DOHH2 (cell line): Measurements from ENCODE around the gene BSN.

Experiments
- H3F3A ChIP-seq: fragments of 200-600 bp; sonication (generic), shearing (Covaris generic); 2 replicates; pipeline ENCODE4 v1.6.0; 2016; ENCODE audit warnings: antibody characterized with exemption, mild to moderate bottlenecking; ENCODE audit not compliant: control insufficient read depth, insufficient read depth
- H3K27ac ChIP-seq: fragments of 200-600 bp; sonication (generic); 2 replicates; pipeline ENCODE4 v1.5.1; 2014; ENCODE audit warnings: low read depth, mild to moderate bottlenecking, low read length, moderate library complexity
- H3K27me3 ChIP-seq: fragments of 200-600 bp; sonication (generic); 2 replicates; pipeline ENCODE4 v1.6.1; 2014; ENCODE audit warnings: mild to moderate bottlenecking, low read length, mixed read lengths; ENCODE audit not compliant: control insufficient read depth
- H3K36me3 ChIP-seq: fragments of 200-600 bp; sonication (generic); 2 replicates; pipeline ENCODE4 v1.6.1; 2014; ENCODE audit warnings: mild to moderate bottlenecking, low read length, moderate library complexity, mixed read lengths; ENCODE audit not compliant: control insufficient read depth
- H3K4me1 ChIP-seq: fragments of 200-600 bp; sonication (generic); 2 replicates; pipeline ENCODE4 v1.6.1; 2014; ENCODE audit warnings: mild to moderate bottlenecking, low read length, mixed read lengths; ENCODE audit not compliant: control insufficient read depth
- H3K4me2 ChIP-seq: fragments of 200-600 bp; sonication (generic); 2 replicates; pipeline ENCODE4 v1.6.0; 2014; ENCODE audit warnings: mild to moderate bottlenecking, low read length, moderate library complexity
- H3K4me3 ChIP-seq: fragments of 200-600 bp; sonication (generic); 2 replicates; pipeline ENCODE4 v1.5.1; 2014; ENCODE audit warnings: mild to moderate bottlenecking, low read length, mixed read lengths
- H3K79me2 ChIP-seq: fragments of 200-600 bp; sonication (generic); 2 replicates; pipeline ENCODE4 v1.6.1; 2014; ENCODE audit warnings: mild to moderate bottlenecking, low read length, mixed read lengths; ENCODE audit not compliant: control insufficient read depth
- H3K9me2 ChIP-seq: fragments of 200-600 bp; sonication (generic); replicated peaks from 2 replicates; pipeline ENCODE4 v1.6.1; 2014; ENCODE audit warnings: mild to moderate bottlenecking, low read length, mixed read lengths; ENCODE audit not compliant: control insufficient read depth
- H3K9me3 ChIP-seq: fragments of 200-600 bp; sonication (generic); 2 replicates; pipeline ENCODE4 v1.6.1; 2014; ENCODE audit warnings: antibody characterized with exemption, low read length, mixed read lengths; ENCODE audit not compliant: control insufficient read depth, insufficient read depth
- H4K20me1 ChIP-seq: fragments of 200-600 bp; sonication (generic); 2 replicates; pipeline ENCODE4 v1.6.0; 2014; ENCODE audit warnings: low read depth, mild to moderate bottlenecking, antibody characterized with exemption, low read length, moderate library complexity; ENCODE audit not compliant: control insufficient read depth, insufficient read depth
- EZH2phosphoT487 ChIP-seq: fragments of 200-600 bp; sonication (generic); IDR thresholded peaks from 2 replicates; pipeline ENCODE4 v1.6.1; 2017; ENCODE audit warnings: borderline replicate concordance, mild to moderate bottlenecking, antibody characterized with exemption, low read length, moderate library complexity, mixed read lengths
- TF ChIP-seq, protein P1 (sequence below): fragments of 200-600 bp; sonication (generic); IDR thresholded peaks from one replicate; pipeline ENCODE4 v1.5.1; 2014; ENCODE audit warnings: antibody characterized with exemption, mild to moderate bottlenecking, low read depth, low read length; ENCODE audit not compliant: poor library complexity, severe bottlenecking

The BSN gene

GRCh38 chr3:49648354-49649019 is 94.2 kb downstream of the BSN start:
- TF ChIP-seq, protein P1, sequence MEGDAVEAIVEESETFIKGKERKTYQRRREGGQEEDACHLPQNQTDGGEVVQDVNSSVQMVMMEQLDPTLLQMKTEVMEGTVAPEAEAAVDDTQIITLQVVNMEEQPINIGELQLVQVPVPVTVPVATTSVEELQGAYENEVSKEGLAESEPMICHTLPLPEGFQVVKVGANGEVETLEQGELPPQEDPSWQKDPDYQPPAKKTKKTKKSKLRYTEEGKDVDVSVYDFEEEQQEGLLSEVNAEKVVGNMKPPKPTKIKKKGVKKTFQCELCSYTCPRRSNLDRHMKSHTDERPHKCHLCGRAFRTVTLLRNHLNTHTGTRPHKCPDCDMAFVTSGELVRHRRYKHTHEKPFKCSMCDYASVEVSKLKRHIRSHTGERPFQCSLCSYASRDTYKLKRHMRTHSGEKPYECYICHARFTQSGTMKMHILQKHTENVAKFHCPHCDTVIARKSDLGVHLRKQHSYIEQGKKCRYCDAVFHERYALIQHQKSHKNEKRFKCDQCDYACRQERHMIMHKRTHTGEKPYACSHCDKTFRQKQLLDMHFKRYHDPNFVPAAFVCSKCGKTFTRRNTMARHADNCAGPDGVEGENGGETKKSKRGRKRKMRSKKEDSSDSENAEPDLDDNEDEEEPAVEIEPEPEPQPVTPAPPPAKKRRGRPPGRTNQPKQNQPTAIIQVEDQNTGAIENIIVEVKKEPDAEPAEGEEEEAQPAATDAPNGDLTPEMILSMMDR, result no peak
- TF ChIP-seq EZH2phosphoT487, result no peak
- no peaks in the 10 kb centered on the region for H4K20me1 ChIP-seq
- no peak overlapping the region for H3K27ac ChIP-seq
- no peaks in the 10 kb centered on the region for H3F3A ChIP-seq
- no peaks in the 10 kb centered on the region for H3K79me2 ChIP-seq
- H3K9me3 ChIP-seq, result no peaks in the 10 kb centered on the region
- H3K4me2 ChIP-seq, result no peak overlapping the region
- H3K36me3 ChIP-seq, result no peaks in the 10 kb centered on the region
- H3K4me3 ChIP-seq, result no peak overlapping the region
- no peaks in the 10 kb centered on the region for H3K9me2 ChIP-seq
- 0 out of 2 replicates have a peak, but pooled peaks cover 2% of the 10 kb centered on the region for H3K27me3 ChIP-seq
- peaks cover 5% of the 10 kb centered on the region; the same call in 1 of the 2 replicates for H3K4me1 ChIP-seq

- Histone ChIP-seq H3K79me2 (no peaks in the 10 kb centered on the region), H3K36me3 (no peaks in the 10 kb centered on the region), H3K4me3 (no peak overlapping the region), H3K9me2 (no peaks in the 10 kb centered on the region), H3K9me3 (no peaks in the 10 kb centered on the region), H3K4me2 (no peak overlapping the region), H4K20me1 (no peaks in the 10 kb centered on the region), H3K27ac (no peak overlapping the region), H3F3A (no peaks in the 10 kb centered on the region), H3K27me3 (0 out of 2 replicates have a peak, but pooled peaks cover 2% of the 10 kb centered on the region), H3K4me1 (peaks cover 5% of the 10 kb centered on the region; the same call in 1 of the 2 replicates)
- TF ChIP-seq EZH2phosphoT487, result no peak
- TF ChIP-seq, protein P1, result no peak
Observed at GRCh38 chr3:49649576-49649975, 95.3 kb downstream of the BSN start.

DNA sequence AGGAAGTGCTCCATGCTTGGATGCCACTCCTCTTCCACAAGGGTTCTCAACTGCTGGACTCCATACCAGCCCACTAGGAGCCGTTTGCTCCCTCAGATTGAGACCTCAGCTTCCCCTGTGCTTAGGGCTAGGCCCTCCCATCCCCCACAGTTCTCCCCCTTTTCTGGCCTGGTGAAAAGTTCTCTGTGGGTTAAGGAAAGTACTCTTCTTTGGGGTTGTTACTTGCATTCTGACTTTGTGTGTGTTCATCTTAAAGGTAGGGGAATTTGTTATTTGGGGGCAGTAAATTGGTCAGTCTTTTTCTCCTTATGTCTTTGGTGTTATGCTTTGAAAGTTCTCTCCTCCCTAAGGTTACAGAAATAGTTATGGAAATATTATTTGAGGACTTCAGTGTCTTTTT is 95.9 kb downstream of the BSN start:
- H3K4me3 ChIP-seq, result no peak overlapping the region
- no peaks in the 10 kb centered on the region for H3F3A ChIP-seq
- no peak overlapping the region for H3K4me2 ChIP-seq
- H4K20me1 ChIP-seq, result no peaks in the 10 kb centered on the region
- H3K9me2 ChIP-seq, result no peaks in the 10 kb centered on the region
- H3K27me3 ChIP-seq, result 0 out of 2 replicates have a peak, but pooled peaks cover 2% of the 10 kb centered on the region
- H3K27ac ChIP-seq, result no peak overlapping the region
- H3K4me1 ChIP-seq, result peaks cover 5% of the 10 kb centered on the region; the same call in 1 of the 2 replicates
- TF ChIP-seq EZH2phosphoT487, result no peak
- TF ChIP-seq, protein P1, result no peak
- H3K36me3 ChIP-seq, result no peaks in the 10 kb centered on the region
- no peaks in the 10 kb centered on the region for H3K79me2 ChIP-seq
- no peaks in the 10 kb centered on the region for H3K9me3 ChIP-seq
